ENCODE results near the gene ATG7.

The ATG7 gene

GRCh38 chr3:11351451-11351850, 79.3 kb downstream of the ATG7 start:
- no peak for DNase-seq (ENCODE audit: extremely low read depth, low read depth)
- no peak overlapping the region for H3K4me3 ChIP-seq (replicated peaks; ENCODE audit: low read depth, low read length)
- no peak for TF ChIP-seq CTCF (IDR thresholded peaks at IDR 0.05; ENCODE audit: low read depth, low read length, missing control alignments)

GRCh38 chr3:11356269-11356668, 84.1 kb downstream of the ATG7 start:
- no peak for TF ChIP-seq CTCF (IDR thresholded peaks at IDR 0.05; ENCODE audit: low read depth, low read length, missing control alignments)
- H3K4me3 ChIP-seq (replicated peaks; ENCODE audit: low read depth, low read length), result no peak overlapping the region
- DNase-seq (ENCODE audit: extremely low read depth, low read depth), result no peak

- no peak for DNase-seq (ENCODE audit: extremely low read depth, low read depth)
- no peak for TF ChIP-seq CTCF (IDR thresholded peaks at IDR 0.05; ENCODE audit: low read depth, low read length, missing control alignments)
- no peak overlapping the region for H3K4me3 ChIP-seq (replicated peaks; ENCODE audit: low read depth, low read length)
Measured at GRCh38 chr3:11362600-11362999, 90.4 kb downstream of the ATG7 start.

- no peak overlapping the region for H3K4me3 ChIP-seq (replicated peaks; ENCODE audit: low read depth, low read length)
- no peak for DNase-seq (ENCODE audit: extremely low read depth, low read depth)
- no peak for TF ChIP-seq CTCF (IDR thresholded peaks at IDR 0.05; ENCODE audit: low read depth, low read length, missing control alignments)
Measured at GRCh38 chr3:11363715-11364114, 91.5 kb downstream of the ATG7 start.

DNA sequence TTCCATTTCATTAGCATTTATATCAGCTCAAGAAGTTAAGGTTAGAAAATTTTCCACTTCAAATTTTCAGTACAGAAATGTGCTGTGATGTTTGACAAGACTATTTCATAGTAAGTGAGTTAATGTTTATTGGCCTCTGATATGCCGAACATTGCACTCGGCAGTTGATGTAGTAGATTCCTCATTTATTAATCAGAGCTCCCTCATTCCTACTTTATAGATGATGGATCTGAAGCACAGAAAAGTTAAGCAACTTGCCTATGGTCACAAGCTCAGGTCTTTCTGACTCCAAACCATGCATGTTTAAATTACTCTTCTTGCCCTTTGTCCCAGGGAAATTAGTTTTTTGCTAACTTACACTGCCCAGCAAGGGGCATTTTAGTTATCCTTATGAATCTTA, 92.0 kb downstream of the ATG7 start:
- no peak for DNase-seq (ENCODE audit: extremely low read depth, low read depth)
- TF ChIP-seq CTCF (IDR thresholded peaks at IDR 0.05; ENCODE audit: low read depth, low read length, missing control alignments), result no peak

DNA sequence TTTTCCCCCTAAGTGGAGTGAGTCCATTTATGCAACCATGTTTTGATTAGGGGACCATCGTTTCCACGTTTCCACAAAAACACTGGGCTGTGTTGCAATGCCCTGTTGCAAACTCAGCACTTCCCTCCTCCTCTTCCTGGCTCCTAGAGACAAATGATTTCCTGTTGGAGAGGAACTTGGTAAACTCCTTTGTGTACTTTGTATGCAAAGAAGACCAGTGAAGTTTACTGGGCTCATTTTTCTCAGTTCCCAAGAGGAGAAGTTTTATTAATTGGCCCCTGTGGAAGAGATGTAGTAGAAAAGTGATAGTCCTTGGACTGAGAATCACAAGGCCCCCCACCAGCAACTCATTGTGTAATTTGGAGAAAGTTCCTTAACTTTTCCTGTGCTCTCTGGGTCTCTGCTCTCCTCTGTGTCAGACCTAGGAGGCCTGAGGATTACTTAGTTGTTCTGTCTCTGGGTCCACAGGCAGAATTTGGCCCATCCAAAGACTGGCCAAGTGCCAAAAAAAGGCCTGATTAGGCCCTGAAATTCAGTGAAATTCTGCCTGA, 95.0 kb downstream of the ATG7 start:
- DNase-seq (ENCODE audit: extremely low read depth, low read depth), result no peak
- TF ChIP-seq CTCF (IDR thresholded peaks at IDR 0.05; ENCODE audit: low read depth, low read length, missing control alignments), result no peak
- no peak overlapping the region for H3K4me3 ChIP-seq (replicated peaks; ENCODE audit: low read depth, low read length)

More for the DNA sequence above, 92.0 kb downstream of the ATG7 start:
- no peak overlapping the region for H3K4me3 ChIP-seq (replicated peaks; ENCODE audit: low read depth, low read length)

DNA sequence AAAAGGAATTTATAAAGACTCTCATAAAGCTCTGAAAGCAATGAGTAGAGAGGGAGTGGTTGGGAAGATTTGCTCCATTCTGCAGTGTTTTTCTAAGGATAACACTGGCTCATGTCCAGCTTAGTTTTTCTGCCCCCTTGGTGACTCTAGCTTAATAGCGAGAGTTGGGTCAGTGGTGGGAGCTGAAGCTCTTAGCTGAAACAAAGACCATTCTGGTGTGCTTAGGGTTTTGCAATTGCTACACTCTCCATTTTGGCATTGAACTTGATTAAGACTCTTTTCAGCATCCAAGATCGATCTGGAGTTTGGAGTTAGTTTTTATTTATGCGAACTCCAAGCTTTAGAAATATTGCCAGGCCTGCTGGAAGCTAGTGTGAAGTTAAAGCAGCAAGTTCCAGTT, 98.0 kb downstream of the ATG7 start:
- DNase-seq (ENCODE audit: extremely low read depth, low read depth), result no peak
- H3K4me3 ChIP-seq (replicated peaks; ENCODE audit: low read depth, low read length), result no peak overlapping the region
- TF ChIP-seq CTCF (IDR thresholded peaks at IDR 0.05; ENCODE audit: low read depth, low read length, missing control alignments), result no peak
